HepG2 (cell line): ENCODE data around the gene ANXA2. TPM values are rescaled to one million over a fixed set of nuclear protein-coding genes. Genes with fewer than 3 reads are reported as not detected.

Experiments
- ATAC-seq: fragments of 200-7000 bp; cut with Tn5 transposase; 3 replicates; pipeline ENCODE4 v1.9.1; 2020; ENCODE audit warnings: mild to moderate bottlenecking, moderate library complexity
- BruUV-seq: library from RNA; stranded (reverse); fragments of 400-500 nt; replicated peaks from 2 replicates; lab custom pipeline; 2021; lab: Mats Ljungman, UMichigan
- CTCF ChIA-PET: fragments of 300-600 bp; formaldehyde crosslinking; extraction: SDS; loops from one replicate; lab custom pipeline; 2021; ENCODE audit warnings: low total read pairs, inconsistent platforms, low intra/inter-chr PET ratio; lab: Yijun Ruan, JAX
- POLR2A ChIA-PET: fragments of 350-600 bp; sonication (Branson Sonifier 250); formaldehyde crosslinking; loops from one replicate; lab custom pipeline; 2020; ENCODE audit warnings: antibody characterized with exemption, inconsistent platforms; lab: Yijun Ruan, JAX
- DNase-seq: peaks from one replicate; pipeline ENCODE4 v3.0.0-alpha.2; 2015; ENCODE audit warnings: low spot score
- FAIRE-seq: peaks from 3 replicates; lab custom pipeline; 2011; peaks lifted over from hg19 to GRCh38; lab: Jason Lieb, UNC
- H2AFZ ChIP-seq: one replicate; pipeline ENCODE4 v1.6.1; 2011; ENCODE audit warnings: low read length, inconsistent platforms
- H3K27ac ChIP-seq: fragments of 300-600 bp; 3 replicates; pipeline ENCODE4 v1.8.0; 2011; ENCODE audit warnings: mixed run types, mild to moderate bottlenecking, mixed read lengths, low read length, inconsistent platforms; ENCODE audit not compliant: insufficient read depth; ENCODE audit errors: extremely low read length
- H3K27me3 ChIP-seq, 2 experiments: fragments of 200-600 bp in 1 of 2; 2 replicates in 1 of 2; 3 replicates in 1 of 2; pipeline versions ENCODE4 v1.6.0 to v1.8.0; 2011; ENCODE audit warnings: low read length in 2 of 2, mild to moderate bottlenecking in 2 of 2, moderate library complexity in 2 of 2, inconsistent platforms in 1 of 2; ENCODE audit not compliant: insufficient read depth in 2 of 2, control insufficient read depth in 1 of 2
- H3K36me3 ChIP-seq, 2 experiments: fragments of 200-600 bp in 1 of 2; replicated peaks in 1 of 2; 2 replicates in 1 of 2; 3 replicates in 1 of 2; pipeline versions ENCODE4 v1.5.1 to v1.8.0; 2011; ENCODE audit warnings: low read length in 2 of 2, inconsistent platforms in 1 of 2; ENCODE audit not compliant: insufficient read depth in 2 of 2, control insufficient read depth in 1 of 2
- H3K4me1 ChIP-seq: 2 replicates; pipeline ENCODE4 v1.5.1; 2012; ENCODE audit warnings: low read length, inconsistent platforms; ENCODE audit not compliant: insufficient read depth
- H3K4me2 ChIP-seq: 2 replicates; pipeline ENCODE4 v1.6.0; 2011; ENCODE audit warnings: low read depth, low read length, inconsistent platforms
- H3K4me3 ChIP-seq, 3 experiments: fragments of 200-600 bp in 1 of 3; sonication (generic), shearing (Covaris generic) in 1 of 3; replicated peaks in 1 of 3; 2 replicates each; pipeline ENCODE4 v1.5.1; 2011 to 2016; ENCODE audit warnings: low read length in 3 of 3, inconsistent platforms in 2 of 3, low read depth in 2 of 3, mild to moderate bottlenecking in 2 of 3, control low read depth in 1 of 3, mixed read lengths in 1 of 3; ENCODE audit not compliant: insufficient read depth in 1 of 3
- H3K79me2 ChIP-seq: one replicate; pipeline ENCODE4 v1.6.1; 2011; ENCODE audit warnings: low read length, inconsistent platforms; ENCODE audit not compliant: insufficient read depth
- H3K9ac ChIP-seq: 2 replicates; pipeline ENCODE4 v1.6.0; 2011; ENCODE audit warnings: mild to moderate bottlenecking, low read depth, low read length, inconsistent platforms; ENCODE audit not compliant: insufficient read depth
- H3K9me3 ChIP-seq: 2 replicates; pipeline ENCODE4 v1.5.1; 2012; ENCODE audit warnings: mild to moderate bottlenecking, low read length
- H4K20me1 ChIP-seq: 2 replicates; pipeline ENCODE4 v1.6.0; 2011; ENCODE audit warnings: inconsistent platforms, mild to moderate bottlenecking, low read length, moderate library complexity; ENCODE audit not compliant: insufficient read depth
- AKNA ChIP-seq: sonication (generic); formaldehyde crosslinking; IDR thresholded peaks from 2 replicates; pipeline ENCODE4 v1.4.0; 2020; ENCODE audit warnings: missing genetic modification reagents, borderline replicate concordance
- RCOR2 ChIP-seq: IDR thresholded peaks from 2 replicates; pipeline ENCODE4 v1.6.1; 2016; ENCODE audit warnings: missing biosample characterization, missing genetic modification reagents
- WGBS: methylation state at CpG from one replicate; pipeline ENCODE4 v1.1.6; 2017; ENCODE audit warnings: low lambda C conversion rate; 5-methylcytosine and 5-hydroxymethylcytosine counted together
- in situ Hi-C: cut with HindIII; loops from 2 replicates; pipeline ENCODE4 v1.10.0; 2017; ENCODE audit warnings: low pct_unique_long_range_greater_than_20kb; ENCODE audit not compliant: extremely low pct_ligation_motif_present
- intact Hi-C: fragments of 100-400 bp; cut with micrococcal nuclease; formaldehyde crosslinking; loops from one replicate; pipeline ENCODE4 v1.10.0; 2022; ENCODE audit not compliant: unreplicated experiment
- polyA plus RNA-seq, 8 experiments: library from polyadenylated mRNA; depleted of rRNA in 3 of 8; stranded (reverse) in 7 of 8; unstranded in 1 of 8; fragments of >200 nt; fragmentation: Illumina TruSeq in 4 of 8; extraction: Trizol in 4 of 8; gene quantifications; 2 replicates each; pipeline versions ENCODE4 v1.2.1 to v1.2.3, GENCODE V29; 2011 to 2016; ENCODE audit warnings: low read depth in 4 of 8, missing spikeins in 1 of 8, mixed read lengths in 1 of 8; ENCODE audit not compliant: insufficient read depth in 1 of 8
- total RNA-seq, 5 experiments: library from RNA; depleted of rRNA; stranded (reverse); fragments of >200 nt; fragmentation: Illumina TruSeq; extraction: Trizol; gene quantifications; 2 replicates each; pipeline ENCODE4 v1.2.3, GENCODE V29; 2016; ENCODE audit warnings: low read depth in 1 of 5

The ANXA2 gene
- total and polyA plus RNA-seq, 2 of the 13 experiments (the other 11 are each of a cell fraction or from before 2014, with no cell fraction given) = 196 to 613 TPM

GRCh38 chr15:60399931-60400330 lies 2.1 kb upstream of the ANXA2 start:
- Histone ChIP-seq H3K9me3 (no peaks in the 10 kb centered on the region), H3K79me2 (peaks cover 60% of the 10 kb centered on the region), H3K4me3 (peak overlapping the region in 2 of 3 experiments; percentile 43 to 65; a peak in 2 of 6 replicates), H3K4me1 (peaks cover 91% of the 10 kb centered on the region), H2AFZ (no peak overlapping the region), H3K4me2 (peak overlapping the region; percentile 98), H3K27ac (peak overlapping the region; percentile 95), H3K9ac (peak overlapping the region; percentile 84), H4K20me1 (no peaks in the 10 kb centered on the region), H3K36me3 (peaks cover 1 to 12% of the 10 kb centered on the region in 2 experiments; a peak in 3 of 5 replicates), H3K27me3 (no peaks in the 10 kb centered on the region; a peak in 1 of 5 replicates)
- FAIRE-seq = no peak
- WGBS = 91% methylated on average over 1 of the region's 1 CpG
- BruUV-seq = no TSS peak
- ATAC-seq = no peak
- intact Hi-C loops (no loop called here), in situ Hi-C loops (no loop called here)
- ChIA-PET POLR2A (interaction anchor here (0.9 to 5.6 kb wide), 4 partner anchors 9 to 25 kb away, joined by 3 to 59 read pairs (median 6); no protein-coding TSS in a partner anchor), CTCF (no interaction called here)
- TF ChIP-seq AKNA (CRISPR knock-in tag) (no peak), RCOR2 (CRISPR knock-in tag) (no peak)
- DNase-seq = no peak
